Skeletal muscle satellite cell (primary cell): Measurements from ENCODE around the gene STH.

Source experiments
- H3K27me3 ChIP-seq: 2 replicates; pipeline ENCODE4 v1.7.0; 2013; ENCODE audit warnings: low read length; ENCODE audit not compliant: control insufficient read depth, insufficient read depth
- H3K36me3 ChIP-seq: 2 replicates; pipeline ENCODE4 v1.7.0; 2013; ENCODE audit warnings: mild to moderate bottlenecking, control low read depth, low read length; ENCODE audit not compliant: insufficient read depth
- H3K4me1 ChIP-seq: 2 replicates; pipeline ENCODE4 v1.7.0; 2013; ENCODE audit warnings: low read length; ENCODE audit not compliant: control insufficient read depth, insufficient read depth
- H3K4me2 ChIP-seq: 2 replicates; pipeline ENCODE4 v1.7.0; 2013; ENCODE audit warnings: mild to moderate bottlenecking, low read length
- H3K4me3 ChIP-seq: 2 replicates; pipeline ENCODE4 v1.7.0; 2013; ENCODE audit warnings: low read length
- H3K9ac ChIP-seq: 2 replicates; pipeline ENCODE4 v1.7.0; 2013; ENCODE audit warnings: mild to moderate bottlenecking, low read depth, low read length, moderate library complexity
- H3K9me3 ChIP-seq: replicated peaks from 2 replicates; pipeline ENCODE4 v1.7.0; 2013; ENCODE audit warnings: mild to moderate bottlenecking, control low read depth, low read length

STH gene

GRCh38 chr17:45976755-45977505 lies 22.1 kb upstream of the STH start:
- H3K36me3 ChIP-seq: no peaks in the 10 kb centered on the region
- no peak overlapping the region for H3K4me3 ChIP-seq
- no peaks in the 10 kb centered on the region for H3K4me1 ChIP-seq
- H3K27me3 ChIP-seq: peaks cover 72% of the 10 kb centered on the region
- H3K9me3 ChIP-seq: no peaks in the 10 kb centered on the region
- H3K9ac ChIP-seq: no peak overlapping the region
- no peak overlapping the region for H3K4me2 ChIP-seq

DNA sequence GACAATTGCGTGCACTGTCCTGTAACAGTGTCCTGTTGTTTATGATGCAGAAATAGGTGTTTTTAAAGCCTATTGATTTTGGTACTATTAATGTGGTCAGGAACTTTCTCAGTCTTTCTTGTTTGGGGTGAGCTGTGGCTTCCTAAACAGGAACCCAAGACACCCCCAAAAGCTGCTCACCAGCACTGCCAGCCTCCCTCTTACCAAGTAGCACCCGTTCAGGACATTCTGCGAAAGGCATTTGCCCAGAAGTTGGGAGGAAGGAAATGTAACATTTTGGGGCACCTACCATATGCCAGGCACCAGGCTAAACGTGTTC lies 21.6 kb upstream of the STH start:
- Histone ChIP-seq H3K4me2 (no peak overlapping the region), H3K4me3 (no peak overlapping the region), H3K36me3 (no peaks in the 10 kb centered on the region), H3K9me3 (no peaks in the 10 kb centered on the region), H3K4me1 (no peaks in the 10 kb centered on the region), H3K9ac (no peak overlapping the region), H3K27me3 (peaks cover 67% of the 10 kb centered on the region)

- Histone ChIP-seq H3K9me3 (no peaks in the 10 kb centered on the region), H3K4me1 (no peaks in the 10 kb centered on the region), H3K36me3 (no peaks in the 10 kb centered on the region), H3K4me2 (no peak overlapping the region), H3K27me3 (peaks cover 61% of the 10 kb centered on the region), H3K4me3 (no peak overlapping the region), H3K9ac (no peak overlapping the region)
Observed at GRCh38 chr17:45977976-45978626, 20.9 kb upstream of the STH start.

DNA sequence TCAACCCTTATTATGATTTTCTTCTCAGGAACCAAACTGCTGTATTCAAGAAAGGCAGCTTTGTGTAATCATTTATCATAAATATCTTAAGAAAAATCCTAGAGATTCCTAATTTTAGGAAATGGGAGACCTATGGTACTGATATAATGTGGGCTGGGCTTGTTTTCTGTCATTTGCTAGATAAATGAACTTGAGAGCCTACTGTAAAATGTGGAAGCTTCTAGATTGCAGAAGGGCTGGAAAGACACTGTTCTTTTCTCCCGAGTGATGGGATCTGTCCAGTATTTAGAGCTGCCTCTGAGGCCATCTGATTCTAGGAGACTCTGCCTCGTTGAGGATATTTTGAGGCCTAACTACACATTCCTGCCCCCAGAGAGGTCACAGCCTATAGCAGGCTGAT lies 19.9 kb upstream of the STH start:
- Histone ChIP-seq H3K4me1 (no peaks in the 10 kb centered on the region), H3K4me3 (no peak overlapping the region), H3K27me3 (peaks cover 50% of the 10 kb centered on the region), H3K9ac (no peak overlapping the region), H3K4me2 (no peak overlapping the region), H3K9me3 (no peaks in the 10 kb centered on the region), H3K36me3 (no peaks in the 10 kb centered on the region)

GRCh38 chr17:45980855-45981254 lies 18.2 kb upstream of the STH start:
- Histone ChIP-seq H3K4me1 (no peaks in the 10 kb centered on the region), H3K9me3 (no peaks in the 10 kb centered on the region), H3K9ac (no peak overlapping the region), H3K27me3 (peaks cover 35% of the 10 kb centered on the region), H3K4me3 (no peak overlapping the region), H3K4me2 (no peak overlapping the region), H3K36me3 (no peaks in the 10 kb centered on the region)

DNA sequence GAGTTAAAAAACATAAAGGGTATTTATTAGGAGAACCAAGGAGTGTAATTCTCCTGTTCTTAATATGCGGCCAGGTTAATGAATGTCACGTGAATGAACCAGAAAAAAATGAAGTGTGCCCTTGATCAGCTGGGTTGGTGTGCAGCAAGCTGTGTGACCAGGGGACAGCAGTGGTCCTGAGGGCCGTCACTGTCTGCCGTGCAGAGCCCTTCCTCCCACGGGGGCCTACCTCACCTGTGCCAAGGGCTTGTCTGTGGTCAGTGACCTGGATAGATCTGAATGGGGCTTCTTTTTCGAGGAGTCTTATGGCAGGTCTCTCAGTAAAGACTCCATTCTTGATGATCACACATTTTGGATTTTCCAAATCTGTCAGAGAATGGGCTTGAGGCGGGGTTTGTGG lies 17.7 kb upstream of the STH start:
- no peak overlapping the region for H3K9ac ChIP-seq
- no peaks in the 10 kb centered on the region for H3K36me3 ChIP-seq
- no peak overlapping the region for H3K4me2 ChIP-seq
- peaks cover 35% of the 10 kb centered on the region for H3K27me3 ChIP-seq
- no peaks in the 10 kb centered on the region for H3K9me3 ChIP-seq
- H3K4me3 ChIP-seq: no peak overlapping the region
- no peaks in the 10 kb centered on the region for H3K4me1 ChIP-seq

- H3K4me1 ChIP-seq: no peaks in the 10 kb centered on the region
- no peak overlapping the region for H3K4me3 ChIP-seq
- no peaks in the 10 kb centered on the region for H3K9me3 ChIP-seq
- H3K4me2 ChIP-seq: no peak overlapping the region
- no peak overlapping the region for H3K9ac ChIP-seq
- H3K27me3 ChIP-seq: peaks cover 31% of the 10 kb centered on the region
- no peaks in the 10 kb centered on the region for H3K36me3 ChIP-seq
Observed at GRCh38 chr17:45982791-45983613, 16.0 kb upstream of the STH start.

- peaks cover 30% of the 10 kb centered on the region for H3K27me3 ChIP-seq
Observed at GRCh38 chr17:45983614-45984310, 15.3 kb upstream of the STH start.

DNA sequence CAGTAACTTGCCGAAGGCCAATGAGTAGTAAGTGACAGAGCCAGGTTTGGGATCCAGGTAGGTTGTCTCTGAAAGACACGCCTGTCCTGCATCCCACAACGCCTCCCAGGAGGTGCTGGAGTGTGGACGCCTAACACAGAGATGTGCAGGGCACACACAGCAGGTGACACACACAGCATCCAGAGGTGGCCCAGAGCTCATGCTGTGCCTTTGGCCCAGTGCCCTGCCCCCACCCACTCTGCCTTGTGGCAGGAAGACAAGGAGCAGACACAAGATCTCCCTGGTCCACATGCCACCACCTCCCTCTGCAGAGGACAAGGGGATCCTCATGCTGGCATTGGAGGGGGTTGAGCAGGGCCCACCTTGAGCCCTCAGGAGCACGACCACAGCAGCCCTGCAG lies 14.7 kb upstream of the STH start:
- Histone ChIP-seq H3K27me3 (peaks cover 30% of the 10 kb centered on the region), H3K4me1 (no peaks in the 10 kb centered on the region), H3K4me3 (no peak overlapping the region), H3K4me2 (no peak overlapping the region), H3K9me3 (no peaks in the 10 kb centered on the region), H3K9ac (no peak overlapping the region), H3K36me3 (no peaks in the 10 kb centered on the region)

More at GRCh38 chr17:45983614-45984310, 15.3 kb upstream of the STH start:
- H3K36me3 ChIP-seq: no peaks in the 10 kb centered on the region
- H3K4me2 ChIP-seq: no peak overlapping the region
- H3K9ac ChIP-seq: no peak overlapping the region
- H3K9me3 ChIP-seq: no peaks in the 10 kb centered on the region
- no peak overlapping the region for H3K4me3 ChIP-seq
- H3K4me1 ChIP-seq: no peaks in the 10 kb centered on the region

- Histone ChIP-seq H3K9me3 (no peaks in the 10 kb centered on the region), H3K27me3 (peaks cover 35% of the 10 kb centered on the region), H3K4me3 (no peak overlapping the region), H3K4me2 (no peak overlapping the region), H3K36me3 (no peaks in the 10 kb centered on the region), H3K9ac (no peak overlapping the region), H3K4me1 (no peaks in the 10 kb centered on the region)
Observed at GRCh38 chr17:45985447-45985846, 13.6 kb upstream of the STH start.

- Histone ChIP-seq H3K4me3 (no peak overlapping the region), H3K9me3 (no peaks in the 10 kb centered on the region), H3K27me3 (peaks cover 29% of the 10 kb centered on the region), H3K4me1 (no peaks in the 10 kb centered on the region), H3K4me2 (no peak overlapping the region), H3K36me3 (no peaks in the 10 kb centered on the region), H3K9ac (no peak overlapping the region)
Observed at GRCh38 chr17:45986056-45986455, 13.0 kb upstream of the STH start.
